Stimulated activated CD8-positive, alpha-beta memory T cell treated with anti-CD3 and anti-CD28 coated beads, Interleukin-15, amount 100 ng/mL, for 48 hours (primary cell): ENCODE measurements around the gene CRHR1.

Source experiments
- DNase-seq, 2 donors: peaks; one replicate each; pipeline ENCODE4 v3.0.0-alpha.2; 2020; ENCODE audit warnings: low read depth in 2 of 2

Gene CRHR1

DNA sequence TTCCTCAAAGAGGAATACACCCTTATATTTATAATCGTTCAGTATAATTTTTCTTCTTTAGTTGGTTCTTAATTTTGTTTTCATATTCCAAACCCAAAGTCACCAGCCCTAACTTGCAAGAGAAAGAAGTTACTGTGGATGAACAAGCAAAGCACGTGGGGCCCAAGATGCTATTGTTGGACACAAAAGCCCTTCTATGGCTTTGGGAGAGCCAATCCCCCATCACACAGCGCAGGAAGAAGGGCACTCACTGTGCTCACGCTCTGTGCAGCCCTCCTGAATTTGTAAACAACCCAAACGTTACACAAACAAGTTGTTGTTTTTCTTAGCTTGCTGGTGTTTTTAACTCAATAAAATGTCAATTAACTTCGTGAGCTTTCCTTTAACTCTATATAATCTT, 83.1 kb downstream of the CRHR1 start:
- DNase-seq, result no peak

DNA sequence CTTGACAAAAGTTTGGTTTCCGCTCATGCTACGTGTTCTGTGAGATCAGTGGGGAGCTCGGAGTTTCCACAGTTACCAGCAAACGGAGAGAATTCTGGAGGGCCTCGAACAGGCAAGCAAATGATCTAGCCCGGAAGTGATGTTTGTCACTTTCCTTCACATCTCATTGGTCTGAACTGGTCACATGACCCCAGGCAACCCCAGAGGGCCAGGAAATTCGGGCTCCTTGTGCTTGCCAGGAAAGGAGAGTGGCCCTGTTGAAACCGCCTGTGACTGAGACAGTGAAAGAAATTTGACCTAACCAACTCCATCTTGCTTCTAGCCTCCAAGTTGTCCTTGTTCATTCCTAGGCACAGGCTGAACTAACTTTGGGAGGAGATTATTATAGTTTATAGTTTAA, 83.6 kb downstream of the CRHR1 start:
- no peak for DNase-seq

- DNase-seq, result no peak
These were observed 84.2 kb downstream of the CRHR1 start for GRCh38 chr17:45868276-45868675.

- DNase-seq, result no peak
These were observed 85.7 kb downstream of the CRHR1 start for GRCh38 chr17:45869676-45870341.

DNA sequence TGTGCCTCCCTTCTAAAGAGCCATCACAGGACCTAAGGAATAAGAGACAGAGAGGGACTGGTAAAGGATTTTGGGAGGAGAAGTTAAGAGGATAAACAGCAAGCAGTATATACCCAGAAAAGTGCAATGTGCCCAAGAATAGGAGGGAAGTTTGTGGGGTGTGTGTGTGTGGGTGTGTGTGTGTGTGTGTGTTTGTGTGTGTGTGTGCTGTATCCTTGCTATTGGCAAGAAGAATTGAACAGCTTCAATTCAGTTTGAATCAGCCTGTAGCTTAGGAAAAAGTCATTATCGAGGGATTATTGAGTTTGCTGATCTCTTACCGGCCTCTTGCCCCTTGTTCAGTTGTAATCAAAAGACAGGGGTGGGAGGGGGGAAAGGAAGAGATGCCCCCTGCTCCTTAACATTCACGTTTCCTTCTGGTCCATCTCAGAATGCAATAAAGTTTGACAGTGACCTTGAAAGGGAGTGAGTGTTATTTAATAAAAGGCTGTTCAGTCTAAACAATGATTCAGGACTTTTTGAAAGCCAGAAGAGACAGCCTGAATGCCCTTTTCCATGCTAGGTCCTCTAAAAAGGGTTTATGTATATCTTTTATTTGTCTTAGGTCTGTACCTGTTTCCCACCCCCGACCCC, 86.3 kb downstream of the CRHR1 start:
- DNase-seq, result no peak

DNA sequence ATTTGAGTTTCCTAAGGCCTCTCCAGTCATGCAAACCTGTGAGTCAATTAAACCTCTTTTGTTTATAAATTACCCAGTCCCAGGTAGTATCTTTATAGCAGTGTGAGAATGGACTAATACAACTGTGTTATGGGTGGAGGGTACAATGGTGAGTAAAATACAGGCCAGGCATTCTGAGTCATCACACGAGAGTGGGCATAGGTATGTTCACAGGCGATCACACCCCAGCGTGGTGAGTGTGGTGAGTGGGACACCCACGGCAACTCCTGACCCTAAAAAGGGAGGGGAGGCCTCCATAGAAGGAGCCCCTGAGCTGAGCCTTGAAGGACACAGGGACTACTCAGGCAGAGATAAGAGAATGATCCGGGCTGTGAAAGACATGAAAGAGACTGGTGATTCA, 87.6 kb downstream of the CRHR1 start:
- DNase-seq, result no peak

GRCh38 chr17:45873728-45874127, 89.6 kb downstream of the CRHR1 start:
- no peak for DNase-seq

- no peak for DNase-seq
These were observed 90.0 kb downstream of the CRHR1 start for GRCh38 chr17:45874151-45874550.

DNA sequence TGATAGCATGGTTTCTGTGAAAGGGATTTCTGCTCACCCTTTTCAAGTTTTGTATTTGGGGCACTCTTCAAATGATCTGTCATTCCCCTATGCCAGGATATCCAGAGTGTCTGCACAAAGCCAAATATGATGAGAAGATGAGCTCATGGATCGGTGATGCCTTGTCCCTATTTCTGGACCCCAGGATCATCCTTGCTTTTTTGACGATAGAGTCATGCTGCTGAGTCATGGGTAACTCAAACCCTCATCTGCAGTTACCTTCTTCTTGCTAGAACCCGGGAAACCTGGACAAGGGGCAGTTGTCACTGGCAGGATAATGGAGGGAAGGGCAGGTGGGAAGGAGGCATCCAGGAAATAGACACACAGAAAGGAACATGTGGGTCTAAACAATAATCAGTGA, 92.4 kb downstream of the CRHR1 start:
- no peak for DNase-seq

DNA sequence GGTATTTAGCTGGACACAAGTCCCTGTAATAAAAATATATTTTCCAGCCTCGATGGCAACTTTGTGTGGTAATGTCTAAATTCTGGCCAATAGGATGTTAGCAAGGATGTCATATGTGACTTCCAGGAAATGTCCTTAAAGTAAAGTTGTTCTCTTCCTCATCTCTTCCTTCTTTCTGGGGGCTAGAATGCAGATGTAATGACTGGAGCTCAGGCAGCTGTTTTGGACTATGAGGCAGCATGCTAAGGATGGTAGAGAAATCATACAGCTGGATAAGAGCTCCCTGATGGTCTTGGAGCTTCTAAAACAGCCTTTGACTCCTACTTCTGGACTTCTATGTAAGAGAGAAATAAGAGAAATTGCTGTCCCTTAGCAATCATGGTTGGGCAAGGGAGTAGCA, 93.3 kb downstream of the CRHR1 start:
- DNase-seq, result no peak

- DNase-seq, result no peak
These were observed 98.9 kb downstream of the CRHR1 start for GRCh38 chr17:45883063-45883462.
